ENCODE measurements around the gene EVL. TPM values are rescaled to one million over a fixed set of nuclear protein-coding genes. Genes with fewer than 3 reads are reported as not detected.
"Not testable (repeated sequence)": the region's sequence is repeated elsewhere in the genome, so short reads cannot be mapped to it uniquely, and the experiment has no call there.

Gene EVL
- total RNA-seq, 1 experiment from 2014 or later: 31.5 TPM

DNA sequence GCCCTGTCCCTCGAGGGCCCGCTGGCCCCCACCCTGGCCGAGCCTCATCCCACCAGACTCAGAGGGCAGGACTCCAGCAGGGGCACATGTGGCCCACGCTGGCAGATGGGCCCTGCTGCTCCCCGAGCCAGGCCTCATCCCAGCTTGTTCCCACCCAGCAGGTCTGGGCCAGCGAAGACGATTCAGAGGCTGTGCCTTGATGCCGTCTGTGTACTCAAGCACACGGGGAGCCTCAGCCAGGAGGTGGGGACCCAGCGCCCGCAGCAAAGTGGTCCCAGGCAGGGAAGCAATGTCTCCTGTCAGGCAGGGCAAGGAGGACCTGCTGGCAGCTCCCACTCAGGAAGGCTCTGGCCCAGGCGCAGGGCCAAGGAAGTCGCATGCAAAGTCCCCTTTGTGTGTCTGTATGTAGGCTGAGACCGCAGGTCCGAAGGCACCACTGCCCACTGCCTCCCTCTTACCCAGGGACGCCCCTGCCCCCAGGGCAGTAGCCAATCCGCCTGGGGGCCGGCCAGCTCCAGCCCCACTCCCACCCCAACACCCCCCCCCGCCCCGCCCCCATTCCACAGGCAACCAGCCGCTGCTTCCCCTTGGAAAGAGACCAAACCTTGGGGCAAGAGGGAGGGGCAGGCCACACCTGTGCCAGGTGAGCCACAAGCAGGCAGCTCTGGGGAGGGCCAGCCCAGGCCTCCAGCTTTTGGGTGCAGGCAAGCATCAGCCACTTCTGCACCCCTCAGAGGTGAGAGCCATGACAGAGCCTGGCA lies 84.8 kb downstream of the EVL start:
- no peaks in the 10 kb centered on the region for H3K36me3 ChIP-seq
- 0 out of 2 replicates have a peak, but pooled peaks cover 4% of the 10 kb centered on the region for H3K9me3 ChIP-seq (replicated peaks)
- no peak for DNase-seq
- H3K27ac ChIP-seq: no peak overlapping the region
- H3K4me3 ChIP-seq: no peak overlapping the region
- no peaks in the 10 kb centered on the region for H3K4me1 ChIP-seq
- no peaks in the 10 kb centered on the region for H3K27me3 ChIP-seq

DNA sequence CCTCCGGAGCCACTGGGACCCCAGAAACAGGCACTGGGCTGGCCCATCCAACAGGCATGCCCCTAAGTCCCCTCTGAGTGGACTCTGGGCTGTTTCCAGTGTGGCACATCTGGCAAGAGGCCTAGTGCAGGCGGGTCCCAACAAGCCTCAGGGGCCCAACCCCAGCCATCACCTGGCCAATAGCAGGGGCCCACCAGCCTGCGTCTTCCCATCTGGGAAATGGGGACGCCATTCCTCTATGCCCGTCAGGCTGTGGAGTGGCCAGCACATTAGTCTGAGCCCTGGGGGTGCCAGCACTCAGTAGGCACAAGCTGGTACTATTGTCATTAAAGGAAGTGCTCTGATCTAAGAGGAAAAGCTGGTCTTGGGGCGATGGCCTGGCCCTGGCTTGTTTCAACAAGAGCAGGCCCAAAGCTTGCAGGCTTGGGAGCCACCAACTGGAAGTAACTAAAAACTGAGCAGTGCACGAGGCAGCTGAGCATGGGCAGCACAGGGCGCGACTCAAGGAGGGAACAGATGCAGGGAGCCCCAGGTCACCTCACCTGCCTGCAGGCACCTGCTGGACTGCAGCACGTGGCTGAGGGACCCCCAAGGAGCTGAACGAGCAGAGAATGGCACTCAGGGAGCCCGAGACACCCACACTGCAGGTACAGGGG lies 85.8 kb downstream of the EVL start:
- Histone ChIP-seq H3K4me3 (no peak overlapping the region), H3K27me3 (no peaks in the 10 kb centered on the region), H3K4me1 (peaks cover 6% of the 10 kb centered on the region), H3K27ac (no peak overlapping the region), H3K9me3 (replicated peaks) (0 out of 2 replicates have a peak, but pooled peaks cover 4% of the 10 kb centered on the region), H3K36me3 (no peaks in the 10 kb centered on the region)
- no peak for DNase-seq

DNA sequence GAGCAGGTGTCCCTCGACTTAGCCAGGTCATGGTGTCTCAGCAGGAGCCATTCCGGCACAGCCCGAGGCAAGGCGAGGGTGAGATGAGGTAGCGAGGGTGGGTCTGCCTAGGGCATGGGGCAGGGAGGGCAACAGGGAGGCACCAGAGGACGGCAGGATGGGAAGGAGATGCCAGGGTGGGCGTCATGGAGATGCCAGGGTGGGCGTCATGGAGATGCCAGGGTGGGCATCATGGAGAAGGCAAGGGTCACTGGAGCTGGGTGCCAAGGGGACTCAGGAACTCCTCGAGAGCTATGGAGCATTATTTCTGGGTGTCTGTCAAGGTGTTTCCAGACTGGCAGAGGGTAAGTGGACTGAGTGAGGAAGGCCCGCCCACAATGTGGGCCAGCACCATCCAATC lies 86.9 kb downstream of the EVL start:
- 0 out of 2 replicates have a peak, but pooled peaks cover 4% of the 10 kb centered on the region for H3K9me3 ChIP-seq (replicated peaks)
- H3K4me3 ChIP-seq: no peak overlapping the region
- no peaks in the 10 kb centered on the region for H3K36me3 ChIP-seq
- peaks cover 11% of the 10 kb centered on the region for H3K4me1 ChIP-seq
- H3K27me3 ChIP-seq: no peaks in the 10 kb centered on the region
- no peak for DNase-seq
- no peak overlapping the region for H3K27ac ChIP-seq

GRCh38 chr14:100153560-100153959 lies 88.3 kb downstream of the EVL start:
- no peak overlapping the region for H3K27ac ChIP-seq
- H3K9me3 ChIP-seq (replicated peaks): 0 out of 2 replicates have a peak, but pooled peaks cover 4% of the 10 kb centered on the region
- no peak for DNase-seq
- peaks cover 11% of the 10 kb centered on the region for H3K4me1 ChIP-seq
- H3K36me3 ChIP-seq: no peaks in the 10 kb centered on the region
- no peaks in the 10 kb centered on the region for H3K27me3 ChIP-seq
- H3K4me3 ChIP-seq: no peak overlapping the region

DNA sequence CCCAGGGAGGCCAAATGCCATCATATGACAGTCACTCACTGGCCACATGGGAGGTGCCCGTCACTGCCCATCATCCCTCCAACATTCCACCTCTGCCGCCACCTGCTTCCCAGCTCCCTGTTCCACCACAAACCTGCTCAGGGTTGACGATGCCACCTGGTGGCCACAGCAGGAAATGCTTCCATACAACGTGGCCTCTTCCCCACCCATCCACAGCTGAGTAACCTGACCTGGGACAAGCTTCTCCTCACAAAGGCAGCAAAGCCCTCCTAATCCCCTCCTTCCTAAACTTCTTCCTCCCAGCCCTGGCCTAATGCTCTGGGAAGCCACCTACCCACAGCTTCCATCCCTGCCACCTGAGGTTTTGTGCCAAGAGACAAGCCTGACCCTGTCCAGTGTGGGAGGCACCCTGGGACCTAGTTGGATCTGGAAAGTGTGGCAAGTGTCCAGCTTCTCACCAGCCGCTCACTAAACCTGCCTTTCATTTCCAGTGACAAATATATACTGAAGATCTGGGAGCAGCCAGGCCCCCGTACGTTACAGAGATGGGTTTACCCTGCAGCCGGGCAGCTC lies 89.9 kb downstream of the EVL start:
- H3K4me1 ChIP-seq: peaks cover 11% of the 10 kb centered on the region
- peaks cover 4% of the 10 kb centered on the region; the same call in 1 of the 2 replicates for H3K9me3 ChIP-seq (replicated peaks)
- no peaks in the 10 kb centered on the region for H3K27me3 ChIP-seq
- peak; percentile 78 to 91 for DNase-seq
- H3K36me3 ChIP-seq: no peaks in the 10 kb centered on the region
- H3K4me3 ChIP-seq: no peak overlapping the region
- no peak overlapping the region for H3K27ac ChIP-seq

GRCh38 chr14:100155756-100156616 lies 90.8 kb downstream of the EVL start:
- Histone ChIP-seq H3K9me3 (replicated peaks) (peaks cover 4% of the 10 kb centered on the region; the same call in 1 of the 2 replicates), H3K4me3 (no peak overlapping the region), H3K27me3 (no peaks in the 10 kb centered on the region), H3K27ac (no peak overlapping the region), H3K4me1 (peaks cover 11% of the 10 kb centered on the region), H3K36me3 (no peaks in the 10 kb centered on the region)
- no peak for DNase-seq

GRCh38 chr14:100156776-100157175 lies 91.6 kb downstream of the EVL start:
- H3K36me3 ChIP-seq: no peaks in the 10 kb centered on the region
- peaks cover 11% of the 10 kb centered on the region for H3K4me1 ChIP-seq
- no peak for DNase-seq
- peaks cover 4% of the 10 kb centered on the region; the same call in 1 of the 2 replicates for H3K9me3 ChIP-seq (replicated peaks)
- no peak overlapping the region for H3K27ac ChIP-seq
- no peak overlapping the region for H3K4me3 ChIP-seq
- no peaks in the 10 kb centered on the region for H3K27me3 ChIP-seq

DNA sequence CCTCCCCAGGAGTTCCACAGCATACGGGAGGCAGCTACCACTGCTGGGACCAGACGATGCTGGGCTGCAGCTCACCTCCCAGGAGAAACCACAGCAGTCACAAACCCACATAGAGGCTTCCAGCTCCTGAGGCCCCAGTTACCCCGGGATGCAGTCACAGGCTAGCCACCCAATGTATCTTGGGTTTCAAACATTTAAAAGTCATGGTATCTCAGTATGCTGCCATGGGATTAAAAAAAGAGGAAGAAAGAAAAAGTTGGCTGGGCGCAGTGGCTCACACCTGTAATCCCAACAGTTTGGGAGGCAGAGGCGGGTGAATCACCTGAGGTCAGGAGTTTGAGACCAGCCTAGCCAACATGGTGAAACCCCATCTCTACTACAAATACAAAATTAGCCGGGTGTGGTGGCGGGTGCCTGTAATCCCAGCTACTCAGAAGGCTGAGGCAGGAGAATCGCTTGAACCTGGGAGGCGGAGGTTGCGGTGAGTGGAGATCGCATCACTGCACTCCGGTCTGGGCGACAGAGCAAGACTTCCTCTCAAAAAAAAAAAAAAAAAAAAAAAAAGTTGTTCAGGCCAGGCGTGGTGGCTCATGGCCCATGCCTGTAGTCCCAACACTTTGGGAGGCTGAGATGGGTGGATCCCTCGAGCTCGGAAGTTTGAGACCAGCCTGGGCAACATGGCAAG lies 92.5 kb downstream of the EVL start:
- not testable (repeated sequence) for H3K27me3 ChIP-seq; H3K36me3 ChIP-seq; DNase-seq; H3K9me3 ChIP-seq (replicated peaks); H3K4me3 ChIP-seq; H3K27ac ChIP-seq
- H3K4me1 ChIP-seq: peaks cover 11% of the 10 kb centered on the region

DNA sequence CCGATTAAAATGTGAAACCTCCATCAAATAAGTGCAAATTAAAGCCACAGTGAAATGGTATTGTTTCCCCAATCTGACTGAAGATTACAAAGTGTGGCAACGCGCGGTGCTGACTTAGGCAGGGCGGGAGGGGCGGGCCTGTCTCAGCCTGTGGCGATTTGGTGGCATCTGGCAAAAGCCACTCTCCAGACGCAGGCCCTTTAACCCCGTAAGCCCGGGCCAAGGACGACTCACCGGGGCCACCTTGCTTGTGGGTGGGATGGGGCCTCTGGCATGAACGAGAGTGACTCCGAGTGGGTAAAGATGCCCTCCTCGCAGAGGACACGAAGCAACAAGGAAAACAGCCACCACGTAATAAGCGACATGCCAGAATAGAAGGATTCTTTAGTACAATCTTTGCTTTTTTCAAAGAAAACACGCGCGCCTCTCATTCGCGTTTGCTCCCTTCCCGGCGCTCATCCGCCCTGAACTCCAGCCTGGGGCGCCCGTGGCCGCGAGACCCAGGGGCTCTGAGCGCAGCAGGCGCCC lies 93.4 kb downstream of the EVL start:
- DNase-seq: no peak
- no peaks in the 10 kb centered on the region for H3K27me3 ChIP-seq
- no peaks in the 10 kb centered on the region for H3K36me3 ChIP-seq
- H3K4me1 ChIP-seq: peaks cover 11% of the 10 kb centered on the region
- H3K4me3 ChIP-seq: peak overlapping the region; percentile 51
- peaks cover 4% of the 10 kb centered on the region; the same call in 1 of the 2 replicates for H3K9me3 ChIP-seq (replicated peaks)
- no peak overlapping the region for H3K27ac ChIP-seq

DNA sequence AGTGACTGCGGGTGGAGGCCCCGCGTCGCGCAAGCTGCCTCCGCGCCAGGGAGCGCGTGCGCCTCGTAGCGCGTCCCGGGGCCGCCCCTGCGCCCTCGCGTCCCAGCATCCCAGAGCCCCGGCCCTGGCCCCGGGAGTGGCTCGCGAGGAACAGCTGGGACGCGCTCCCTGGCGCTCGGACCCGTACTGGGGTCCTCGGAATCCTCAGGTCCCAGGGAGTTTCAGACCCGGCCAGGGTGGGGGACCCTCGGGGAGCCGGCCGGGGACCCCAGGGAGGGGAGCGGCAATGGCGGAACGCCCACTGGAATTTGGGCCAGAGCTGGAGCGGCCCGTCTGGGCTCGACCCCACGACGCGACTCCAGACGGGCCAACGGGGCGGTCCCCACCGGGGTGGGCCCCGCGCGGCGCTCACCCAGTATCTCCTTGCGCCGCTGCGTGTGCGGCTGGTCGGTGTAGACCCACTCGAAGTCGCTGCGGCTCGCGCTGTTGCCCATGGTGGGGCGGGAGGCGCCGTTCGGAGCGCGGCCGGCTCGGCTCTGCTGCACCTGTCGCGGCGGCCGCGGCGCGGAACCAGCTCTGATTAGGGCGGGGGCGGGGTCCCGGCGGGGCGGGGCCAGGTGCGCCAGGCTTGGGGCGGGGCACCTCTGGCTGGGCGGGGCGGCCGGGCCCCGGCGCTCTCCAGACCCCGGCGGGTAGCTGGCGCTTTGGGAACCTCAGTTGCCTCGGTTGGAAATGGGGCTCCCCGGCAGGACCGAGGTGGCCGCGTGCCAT lies 94.1 kb downstream of the EVL start, which contains the start of gene DEGS2:
Gene DEGS2, minus strand, starts transcription at position 552 of the 771 bp plus-strand sequence. Its CDS starts 58 bp downstream, at position 494.
- Histone ChIP-seq H3K27me3 (no peaks in the 10 kb centered on the region), H3K27ac (no peak within 1 kb of the TSS), H3K4me1 (peaks cover 11% of the 10 kb centered on the region), H3K4me3 (peak within 1 kb of the TSS; percentile 51), H3K9me3 (replicated peaks) (peaks cover 4% of the 10 kb centered on the region; the same call in 1 of the 2 replicates), H3K36me3 (no peaks in the 10 kb centered on the region)
- peak; percentile 34 to 58 for DNase-seq

DNA sequence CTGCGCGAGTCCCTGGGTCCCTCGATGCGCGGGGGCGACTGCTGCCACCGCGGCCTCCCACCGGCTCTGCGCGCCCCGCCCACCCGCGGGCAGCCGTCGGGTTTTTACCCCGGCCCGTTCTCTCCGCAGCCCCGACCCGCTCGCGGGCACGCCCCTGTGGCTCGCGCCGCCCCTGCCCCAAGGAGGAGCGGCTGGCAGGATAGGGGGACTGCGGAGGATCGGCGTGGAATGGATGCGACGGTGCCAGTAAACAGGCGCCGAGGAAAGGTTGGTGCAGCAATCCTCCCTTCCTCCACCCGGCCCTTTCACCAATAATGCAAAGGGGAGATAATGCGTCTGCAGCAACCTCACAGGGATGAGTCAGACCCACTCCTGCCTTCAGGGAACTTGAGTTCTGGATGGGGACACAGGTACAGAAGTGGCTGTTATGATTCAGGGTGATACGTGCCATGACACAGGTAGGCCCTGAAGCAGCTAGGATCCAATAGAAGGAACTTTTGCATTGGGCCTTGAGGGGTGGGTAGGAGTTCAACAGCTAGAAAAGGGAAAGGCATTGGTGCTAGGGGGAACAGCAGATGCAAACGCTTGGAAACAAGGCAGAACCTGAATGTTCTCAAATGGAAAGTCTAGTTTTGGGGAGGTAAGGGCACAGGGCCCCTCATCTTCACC lies 94.8 kb downstream of the EVL start:
- no peaks in the 10 kb centered on the region; the same call in 1 of the 2 replicates for H3K9me3 ChIP-seq (replicated peaks)
- no peaks in the 10 kb centered on the region for H3K36me3 ChIP-seq
- H3K4me1 ChIP-seq: peaks cover 11% of the 10 kb centered on the region
- DNase-seq: no peak
- no peaks in the 10 kb centered on the region for H3K27me3 ChIP-seq
- no peak overlapping the region for H3K27ac ChIP-seq
- H3K4me3 ChIP-seq: no peak overlapping the region

- Histone ChIP-seq H3K9me3 (replicated peaks) (no peaks in the 10 kb centered on the region; the same call in 1 of the 2 replicates), H3K4me3 (no peak overlapping the region), H3K27ac (no peak overlapping the region), H3K27me3 (no peaks in the 10 kb centered on the region), H3K4me1 (peaks cover 7% of the 10 kb centered on the region), H3K36me3 (no peaks in the 10 kb centered on the region)
- no peak for DNase-seq
Measured at GRCh38 chr14:100160534-100160916, 95.3 kb downstream of the EVL start.

DNA sequence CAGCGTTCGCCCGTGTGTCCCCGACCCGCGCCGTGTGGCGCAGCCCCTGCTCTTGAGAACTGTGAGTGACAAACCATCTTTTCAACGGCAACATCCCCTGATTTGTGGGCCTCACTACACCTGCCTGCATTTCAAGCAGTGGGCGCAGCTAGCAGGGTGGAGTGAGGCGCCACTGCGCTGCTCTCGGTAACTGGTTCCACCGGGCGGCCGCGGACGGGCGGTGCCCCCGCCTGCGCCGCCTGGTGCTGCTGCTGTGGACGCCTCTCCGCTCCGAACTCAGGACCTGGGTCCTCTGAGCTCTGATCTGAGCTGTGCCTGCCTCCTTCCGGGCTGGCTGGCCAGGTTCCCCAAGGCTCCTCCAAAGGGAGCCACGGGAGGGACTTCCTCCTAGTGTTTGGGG lies 100.2 kb downstream of the EVL start:
- DNase-seq: no peak
- H3K27ac ChIP-seq: no peak overlapping the region
- no peaks in the 10 kb centered on the region; the same call in 1 of the 2 replicates for H3K9me3 ChIP-seq (replicated peaks)
- no peaks in the 10 kb centered on the region for H3K4me1 ChIP-seq
- no peaks in the 10 kb centered on the region for H3K27me3 ChIP-seq
- H3K36me3 ChIP-seq: no peaks in the 10 kb centered on the region
- no peak overlapping the region for H3K4me3 ChIP-seq
